Measurements from ENCODE around the gene IL6R.

DNA sequence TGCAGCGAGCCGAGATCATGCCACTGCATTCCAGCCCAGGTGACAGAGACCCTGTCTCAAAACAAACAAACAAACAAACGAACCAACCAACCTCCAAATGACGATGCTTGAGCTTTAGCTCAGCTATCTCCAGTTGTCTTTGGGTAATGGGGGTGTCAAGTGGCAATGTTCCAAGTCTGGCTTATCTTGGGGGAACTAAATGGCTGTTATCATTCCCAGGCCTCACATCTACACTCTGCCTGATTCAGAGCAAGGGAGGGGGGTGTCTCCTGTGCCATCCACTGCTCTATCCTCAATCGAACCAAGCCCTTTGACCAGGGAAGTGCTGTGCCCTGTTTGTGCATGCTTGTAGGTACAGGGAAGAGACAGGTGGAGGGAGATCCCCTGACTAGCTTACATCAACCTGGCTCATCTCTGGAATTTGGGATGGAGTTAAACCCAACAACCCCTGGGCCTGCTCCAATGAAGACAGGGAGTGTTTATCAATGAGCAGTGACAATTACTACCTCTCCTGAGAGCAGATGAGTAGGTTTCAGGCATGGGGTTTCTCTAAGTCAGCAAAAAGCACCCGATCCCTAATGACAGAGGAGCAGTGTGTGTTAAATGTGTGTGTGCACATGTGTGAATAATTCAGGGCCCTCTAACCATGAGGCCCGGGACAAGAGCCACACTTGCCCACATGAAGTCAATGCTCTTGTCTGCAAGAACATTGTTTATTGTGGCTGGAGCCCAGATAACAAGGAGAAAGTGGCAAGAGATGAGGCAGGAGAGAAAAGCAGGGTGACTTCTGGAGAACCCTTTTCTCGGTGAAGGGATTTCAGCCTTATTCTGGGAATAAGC is 20.3 kb upstream of the IL6R start:
- TF ChIP-seq, protein P1, sequence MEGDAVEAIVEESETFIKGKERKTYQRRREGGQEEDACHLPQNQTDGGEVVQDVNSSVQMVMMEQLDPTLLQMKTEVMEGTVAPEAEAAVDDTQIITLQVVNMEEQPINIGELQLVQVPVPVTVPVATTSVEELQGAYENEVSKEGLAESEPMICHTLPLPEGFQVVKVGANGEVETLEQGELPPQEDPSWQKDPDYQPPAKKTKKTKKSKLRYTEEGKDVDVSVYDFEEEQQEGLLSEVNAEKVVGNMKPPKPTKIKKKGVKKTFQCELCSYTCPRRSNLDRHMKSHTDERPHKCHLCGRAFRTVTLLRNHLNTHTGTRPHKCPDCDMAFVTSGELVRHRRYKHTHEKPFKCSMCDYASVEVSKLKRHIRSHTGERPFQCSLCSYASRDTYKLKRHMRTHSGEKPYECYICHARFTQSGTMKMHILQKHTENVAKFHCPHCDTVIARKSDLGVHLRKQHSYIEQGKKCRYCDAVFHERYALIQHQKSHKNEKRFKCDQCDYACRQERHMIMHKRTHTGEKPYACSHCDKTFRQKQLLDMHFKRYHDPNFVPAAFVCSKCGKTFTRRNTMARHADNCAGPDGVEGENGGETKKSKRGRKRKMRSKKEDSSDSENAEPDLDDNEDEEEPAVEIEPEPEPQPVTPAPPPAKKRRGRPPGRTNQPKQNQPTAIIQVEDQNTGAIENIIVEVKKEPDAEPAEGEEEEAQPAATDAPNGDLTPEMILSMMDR (conservative IDR thresholded peaks at IDR 0.05; ENCODE audit: low read depth, low read length) = no peak
- TF ChIP-seq EZH2 (IDR thresholded peaks at IDR 0.05; ENCODE audit: low read length, unreplicated experiment) = no peak
